Activated CD4-positive, CD25-positive, alpha-beta regulatory T cell treated with anti-CD3 and anti-CD28 coated beads, Interleukin-2, amount 50 U/mL, for 16 hours (primary cell): Measurements from ENCODE around the gene PMAIP1.
"Not testable (repeated sequence)": the region's sequence is repeated elsewhere in the genome, so short reads cannot be mapped to it uniquely, and the experiment has no call there.

Experiments used
- DNase-seq: peaks from one replicate; pipeline ENCODE4 v3.0.0-alpha.2; 2020; ENCODE audit warnings: low read depth, low spot score

PMAIP1 gene

DNA sequence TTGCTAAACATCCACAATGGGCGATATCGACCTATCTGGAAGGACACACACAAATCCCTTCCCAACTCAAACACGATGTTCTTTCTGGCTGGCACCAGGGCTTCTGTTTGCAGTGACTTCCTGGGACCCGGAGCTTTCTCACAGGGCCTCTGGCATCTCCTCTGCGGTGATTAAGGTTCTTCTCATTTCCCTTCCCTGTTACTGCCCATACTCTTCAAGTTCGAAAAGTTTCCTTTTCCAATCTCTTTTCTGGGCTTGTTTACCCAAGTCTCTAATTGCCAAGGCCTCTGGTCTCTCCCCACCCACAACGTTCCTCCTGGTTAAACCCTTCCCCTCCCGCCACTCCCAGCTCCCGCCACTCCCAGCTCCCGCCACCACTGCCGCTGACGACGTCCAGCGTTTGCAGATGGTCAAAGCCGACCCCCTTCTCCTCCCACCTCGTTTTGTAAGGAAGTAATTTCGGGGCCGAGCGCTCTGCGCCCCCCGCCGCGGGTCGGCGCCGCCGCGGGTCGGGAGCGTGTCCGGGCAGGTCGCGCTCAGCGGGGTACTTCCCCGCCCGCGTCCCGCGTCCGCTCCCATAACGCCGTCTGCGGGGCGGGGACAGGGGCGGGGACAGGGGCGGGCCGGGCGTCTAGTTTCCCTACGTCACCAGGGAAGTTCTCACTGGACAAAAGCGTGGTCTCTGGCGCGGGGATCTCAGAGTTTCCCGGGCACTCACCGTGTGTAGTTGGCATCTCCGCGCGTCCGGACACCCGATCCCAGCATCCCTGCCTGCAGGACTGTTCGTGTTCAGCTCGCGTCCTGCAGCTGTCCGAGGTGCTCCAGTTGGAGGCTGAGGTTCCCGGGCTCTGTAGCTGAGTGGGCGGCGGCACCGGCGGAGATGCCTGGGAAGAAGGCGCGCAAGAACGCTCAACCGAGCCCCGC, at the start of gene PMAIP1:
Gene PMAIP1, plus strand, starts transcription at position 699 of the 924 bp plus-strand sequence. Its CDS starts 182 bp downstream, at position 881.
- peak; percentile 73 for DNase-seq

DNA sequence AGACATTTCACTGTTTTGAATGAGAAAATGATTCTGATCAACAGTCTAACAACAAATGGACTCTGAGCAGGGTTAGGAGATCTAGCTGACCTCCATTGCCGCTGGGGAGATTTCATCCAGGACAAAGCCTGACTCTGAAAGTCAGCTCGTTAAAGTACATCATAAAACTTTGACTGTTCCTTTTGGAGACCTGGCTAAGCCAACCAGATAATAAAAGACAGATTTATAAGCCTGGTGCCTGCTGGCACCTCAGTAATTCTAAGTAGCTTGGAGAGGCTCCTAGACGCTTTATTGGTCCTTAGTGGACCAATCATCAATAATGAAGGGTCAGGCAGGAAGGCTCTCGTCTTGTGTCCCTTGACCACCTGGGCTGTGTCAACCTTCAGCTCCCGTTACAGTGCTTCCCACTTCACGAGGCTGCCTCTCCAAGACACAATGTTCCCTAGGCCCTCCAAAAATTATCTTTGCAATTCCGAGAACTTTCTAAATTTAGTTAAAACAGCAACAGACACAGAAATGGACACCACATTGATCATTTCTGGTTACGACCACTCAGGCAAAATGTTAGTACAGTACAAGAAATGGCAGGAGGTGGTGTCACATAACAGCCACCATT, 47.9 kb upstream of the PMAIP1 start:
- DNase-seq: no peak

DNA sequence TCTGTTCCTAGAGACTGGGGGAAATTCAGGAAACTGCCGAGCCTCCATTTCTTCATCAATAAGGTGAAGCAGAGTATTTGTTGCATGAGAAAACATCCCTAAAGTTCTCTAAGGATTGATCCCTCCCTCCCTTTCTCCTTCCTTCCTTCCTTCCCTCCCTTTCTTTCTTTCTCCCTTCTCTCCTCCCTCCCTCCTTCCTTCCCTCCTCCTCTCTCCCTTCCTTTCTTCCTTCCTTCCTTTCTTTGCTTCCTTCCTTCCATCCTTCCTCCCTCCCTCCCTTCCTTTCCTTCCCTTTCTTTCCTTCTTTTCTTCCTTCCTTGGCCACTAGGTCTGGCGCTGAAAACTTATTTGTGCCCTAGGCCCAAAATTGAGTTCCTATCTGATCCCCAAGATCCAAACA, 47.2 kb upstream of the PMAIP1 start:
- DNase-seq: no peak

DNA sequence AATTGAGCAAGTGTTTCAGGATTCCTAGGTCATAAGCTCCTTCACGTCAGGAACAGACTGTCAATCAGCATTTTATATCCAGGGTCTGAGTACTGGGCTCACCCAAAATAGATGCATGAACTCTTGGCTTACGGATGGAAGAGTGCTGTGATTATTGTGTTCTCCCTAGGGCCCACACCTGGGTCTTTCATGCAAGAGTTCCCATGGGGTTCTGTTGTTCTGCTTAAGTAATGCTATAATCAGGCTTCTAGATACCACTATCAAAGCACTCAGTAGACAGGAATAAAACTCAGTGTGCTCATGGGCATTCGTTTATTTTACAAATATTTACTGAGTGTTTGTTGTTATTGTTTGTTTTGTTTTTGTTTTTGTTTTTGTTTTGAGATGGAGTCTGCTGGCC, 46.4 kb upstream of the PMAIP1 start:
- DNase-seq: no peak

DNA sequence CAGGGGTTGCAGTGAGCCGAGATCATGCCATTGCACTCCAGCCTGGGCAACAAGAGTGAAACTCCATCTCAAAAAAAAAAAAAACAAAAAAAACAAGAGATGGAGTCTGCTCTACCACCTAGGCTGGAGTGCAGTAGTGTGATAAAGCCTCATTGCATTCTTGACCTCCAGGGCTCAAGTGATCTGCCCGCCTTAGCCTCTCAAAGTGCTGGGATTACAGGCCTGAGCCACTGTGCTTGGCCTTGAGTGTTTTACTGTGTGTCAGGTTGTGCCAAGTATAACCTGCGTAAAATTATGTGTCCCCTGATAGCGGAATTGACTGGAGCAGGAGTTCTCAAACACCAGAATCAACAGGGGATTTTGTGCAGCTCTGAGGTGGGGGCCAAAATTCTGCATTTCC, 45.8 kb upstream of the PMAIP1 start:
- DNase-seq: not testable (repeated sequence)

DNA sequence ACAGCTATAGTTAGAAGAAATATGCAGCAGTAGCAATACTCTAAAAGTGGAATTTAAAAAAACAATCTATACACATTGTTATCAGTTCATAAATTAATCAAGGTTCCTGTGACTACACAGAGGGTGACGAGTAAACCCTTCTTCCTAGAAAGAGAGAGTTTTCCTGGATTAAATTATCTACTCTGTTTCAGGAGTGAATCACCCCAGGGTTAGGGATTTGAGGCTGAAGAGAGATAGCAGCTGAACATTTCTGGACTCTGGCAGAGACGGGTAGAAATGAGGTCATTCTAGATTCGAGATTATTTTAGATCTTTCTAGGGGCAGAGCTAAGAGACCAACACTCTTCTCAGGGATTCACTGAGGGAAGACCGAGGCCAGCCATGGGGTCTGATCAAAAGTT, 38.8 kb upstream of the PMAIP1 start:
- no peak for DNase-seq

DNA sequence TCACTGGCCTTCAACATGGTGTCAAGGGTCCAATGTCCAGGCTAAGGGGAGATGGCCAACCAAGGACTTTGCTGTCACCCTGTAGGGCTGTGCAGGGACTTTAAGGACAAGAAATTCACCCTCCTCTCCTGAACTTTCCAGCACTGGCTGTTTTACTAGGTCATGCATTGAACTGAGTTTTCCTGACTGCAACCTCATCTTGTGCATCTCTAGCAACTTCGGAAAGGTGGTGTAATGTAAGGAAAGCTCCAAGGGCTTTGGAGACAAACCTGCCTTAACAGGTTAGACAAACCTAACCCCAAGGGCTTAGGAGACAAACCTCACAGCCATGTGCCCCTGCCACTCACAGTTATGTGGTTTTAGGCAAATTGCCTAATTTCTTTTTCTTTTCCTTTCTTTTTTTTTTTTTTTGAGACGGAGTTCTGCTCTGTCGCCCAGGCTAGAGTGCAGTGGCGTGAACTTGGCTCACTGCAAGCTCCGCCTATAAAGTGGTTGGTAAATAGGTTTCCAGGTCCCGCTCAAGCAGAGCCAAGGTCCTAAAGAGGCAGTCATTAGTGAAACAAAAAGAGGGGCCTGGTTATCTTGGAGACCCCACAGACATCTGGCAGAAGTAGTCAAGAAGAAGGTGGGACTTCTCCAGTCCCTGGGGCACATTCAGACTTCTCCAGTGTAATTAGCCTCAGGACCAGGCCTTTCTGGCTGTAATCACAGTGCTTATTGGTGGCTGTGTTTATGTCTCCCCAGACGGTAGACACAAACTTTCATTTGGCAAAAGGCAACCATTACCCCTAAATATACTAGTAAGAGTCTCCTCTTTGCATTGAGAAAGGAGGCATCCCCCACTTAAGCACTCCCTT, 37.6 kb upstream of the PMAIP1 start:
- DNase-seq: no peak

DNA sequence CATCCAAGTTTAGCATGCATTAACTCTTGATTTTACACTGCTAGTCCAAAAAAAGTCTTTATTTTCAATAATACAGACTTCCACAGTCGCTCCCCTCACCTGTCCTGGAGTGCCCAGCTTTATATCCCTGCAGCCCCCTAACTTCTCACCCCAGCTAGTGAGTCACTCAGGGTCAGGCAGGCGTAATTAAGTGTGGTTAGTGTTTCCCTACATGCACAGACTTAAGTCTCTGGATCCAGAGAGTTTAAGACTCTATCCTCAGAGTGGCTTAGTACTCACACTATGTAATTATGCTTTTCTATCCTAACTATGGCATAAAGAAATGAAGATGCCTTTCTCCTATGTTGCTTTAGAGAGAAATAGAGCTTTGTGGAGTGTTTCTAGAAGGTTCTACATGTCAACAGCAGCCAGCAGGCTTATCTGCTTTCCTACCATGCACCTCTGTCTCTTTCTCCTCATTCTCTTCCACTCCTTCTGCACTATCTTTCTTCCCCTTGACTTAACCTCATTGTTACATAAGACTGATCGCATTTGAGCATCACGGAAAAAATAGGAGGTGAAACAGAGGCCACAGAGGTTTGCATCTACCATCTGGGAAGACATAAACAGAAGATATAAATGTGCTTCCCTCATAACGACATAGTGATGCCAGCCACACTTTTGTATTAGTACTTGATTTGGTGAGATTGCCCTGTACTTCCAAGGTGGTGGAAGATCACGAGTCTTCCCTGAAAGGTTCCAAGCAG, 34.4 kb upstream of the PMAIP1 start:
- DNase-seq: no peak

DNA sequence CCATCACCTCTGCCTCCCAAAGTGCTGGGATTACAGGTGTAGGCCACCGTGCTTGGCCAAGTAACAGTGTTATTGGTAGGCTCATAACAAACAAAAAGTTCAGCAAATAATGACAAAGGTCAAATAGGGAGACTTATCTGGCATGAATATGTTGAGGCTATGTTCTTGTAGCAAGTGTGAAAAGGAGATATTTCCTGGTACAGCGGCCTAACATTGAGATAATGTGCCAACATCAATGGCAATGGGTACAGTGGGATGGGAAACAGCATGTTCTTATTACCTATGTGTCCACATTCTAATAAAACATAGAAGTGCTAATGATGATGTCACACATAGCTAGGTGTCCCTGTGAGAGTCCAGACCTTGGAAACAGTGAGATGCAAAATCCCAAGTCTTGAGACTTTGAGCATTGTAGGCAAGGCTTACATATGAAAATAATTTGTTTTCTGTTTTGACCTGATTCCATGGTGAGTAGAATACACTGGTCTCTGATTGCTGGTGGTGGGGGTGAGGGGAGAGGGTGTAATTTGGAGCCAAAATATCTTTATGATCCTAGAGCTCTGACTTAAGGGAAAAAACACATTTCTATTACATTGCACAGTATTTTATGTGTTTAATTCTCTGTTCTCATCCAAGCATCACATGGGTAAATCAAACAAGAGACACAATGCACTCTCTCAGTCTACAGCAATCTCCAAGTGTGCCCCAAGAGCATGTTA, 33.1 kb upstream of the PMAIP1 start:
- no peak for DNase-seq

DNA sequence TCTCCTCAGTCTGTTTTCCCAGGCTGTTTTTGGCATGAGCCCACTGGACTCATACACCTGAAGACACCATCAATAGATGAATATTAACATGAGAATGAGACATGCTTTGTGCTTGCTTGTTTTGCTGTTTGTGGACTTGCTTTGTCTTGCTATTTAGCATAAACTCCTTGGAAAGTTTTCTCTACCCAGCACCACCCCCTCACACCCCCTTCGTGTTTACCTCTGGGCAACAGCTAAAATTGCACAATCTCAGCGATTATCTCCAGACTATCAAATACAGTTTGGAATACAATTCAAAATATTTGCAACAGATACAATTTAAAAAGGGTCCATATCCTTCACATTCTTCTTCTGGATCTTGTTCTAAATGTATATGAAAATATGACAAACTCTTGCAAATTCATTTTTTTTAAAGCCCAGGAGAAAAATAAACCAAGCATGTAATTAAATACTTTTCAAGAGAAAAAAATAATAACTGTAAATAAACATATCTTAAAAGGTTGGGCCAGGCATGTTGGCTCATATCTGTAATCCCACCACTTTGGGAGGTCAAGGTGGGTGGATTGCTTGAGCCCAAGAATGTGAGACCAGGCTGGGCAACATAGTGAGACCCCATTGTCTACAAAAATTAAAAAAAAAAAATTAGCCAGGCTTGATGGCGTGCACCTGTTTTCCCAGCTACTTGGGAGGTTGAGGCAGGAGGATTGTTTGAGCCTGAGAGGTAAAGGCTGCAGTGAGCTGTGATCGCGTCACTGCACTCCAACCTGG, 32.3 kb upstream of the PMAIP1 start:
- DNase-seq: no peak

DNA sequence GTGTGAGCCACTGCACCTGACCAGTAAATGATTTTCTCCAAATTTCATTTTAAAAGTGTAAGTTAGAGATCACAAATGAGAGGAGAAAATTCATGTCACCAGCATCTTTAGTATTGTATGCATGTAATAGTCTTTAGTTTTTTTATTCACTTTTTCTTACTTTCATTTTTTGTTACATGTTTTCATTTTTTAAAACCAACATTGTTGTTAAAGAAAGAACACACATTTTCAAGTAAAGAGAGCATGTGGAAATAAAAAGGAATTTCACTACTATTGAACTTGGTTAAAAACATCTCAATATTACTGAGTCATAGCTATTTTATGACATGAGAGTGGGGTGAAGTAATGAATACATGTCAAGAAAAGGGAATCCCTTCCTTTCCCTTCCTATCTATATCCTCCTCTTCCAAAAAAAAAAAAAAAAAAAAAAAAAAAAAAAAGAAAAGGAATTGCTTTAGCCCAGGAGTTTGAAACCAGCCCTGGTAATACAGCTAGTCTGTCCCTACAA, 29.1 kb upstream of the PMAIP1 start:
- DNase-seq: no peak

DNA sequence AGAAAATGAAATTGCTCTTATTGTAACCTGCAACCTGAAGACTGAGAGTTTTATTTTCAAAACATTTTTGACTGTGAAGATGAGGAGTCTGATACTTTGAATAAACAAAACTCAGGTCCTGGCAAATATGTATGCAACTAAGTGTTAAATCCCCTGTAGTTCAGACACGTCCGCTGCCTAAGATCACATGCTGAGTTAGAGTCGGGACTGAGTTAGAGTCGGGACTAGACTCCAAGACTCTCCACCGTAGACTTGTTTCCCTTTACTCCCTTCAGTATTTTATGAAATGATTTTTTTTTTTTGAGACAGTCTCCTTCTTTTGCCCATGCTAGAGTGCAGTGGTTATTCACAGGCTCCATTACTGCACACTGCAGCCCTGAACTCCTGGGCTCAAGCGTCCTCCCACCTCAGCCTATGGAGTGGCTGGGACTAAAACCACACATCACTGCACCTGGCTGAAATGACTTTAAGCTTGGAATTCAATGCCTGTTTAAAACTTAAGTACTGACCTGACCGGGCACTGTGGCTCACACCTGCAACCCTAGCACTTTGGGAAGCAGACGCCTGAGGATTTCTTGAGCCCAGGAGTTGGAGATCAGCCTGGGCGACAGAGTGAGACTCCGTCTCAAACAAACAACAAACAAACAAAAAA, 28.0 kb upstream of the PMAIP1 start:
- no peak for DNase-seq

DNA sequence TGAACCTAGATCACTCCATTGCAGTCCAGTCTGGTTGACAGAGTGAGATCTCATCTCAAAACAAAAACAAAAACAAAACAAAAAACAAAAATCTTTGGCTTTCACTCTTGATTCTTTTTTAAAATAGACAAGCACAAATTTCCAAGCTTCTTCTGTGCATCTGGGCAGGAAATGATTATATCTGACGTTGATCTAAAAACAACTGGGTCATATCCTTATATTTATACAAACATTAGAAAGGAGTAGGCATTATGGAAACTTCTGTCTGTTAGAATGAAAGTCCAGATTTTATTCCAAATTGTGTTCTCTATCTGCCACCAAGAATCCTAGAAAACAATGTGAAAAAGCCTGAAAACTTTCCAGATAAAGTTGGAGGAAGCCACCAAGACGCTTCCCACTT, 26.2 kb upstream of the PMAIP1 start:
- no peak for DNase-seq

DNA sequence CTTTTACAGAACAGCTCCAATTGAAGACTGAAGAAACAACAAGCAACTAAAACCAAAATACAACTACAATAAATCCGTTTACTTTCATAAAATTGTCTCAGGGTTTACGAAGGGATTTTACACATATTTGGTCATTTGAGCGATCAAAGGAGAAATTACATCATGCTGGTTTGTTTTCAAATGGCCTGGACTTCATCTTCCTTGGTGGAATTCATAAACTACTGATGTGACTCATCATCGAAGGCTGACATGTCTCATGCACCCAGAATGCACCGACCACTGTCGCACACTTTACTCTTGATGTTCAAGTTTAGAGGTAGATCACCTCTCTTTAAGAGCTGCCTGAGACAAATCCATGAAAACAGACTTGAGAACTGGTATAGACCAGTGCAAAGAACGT, 25.6 kb upstream of the PMAIP1 start:
- DNase-seq: no peak

DNA sequence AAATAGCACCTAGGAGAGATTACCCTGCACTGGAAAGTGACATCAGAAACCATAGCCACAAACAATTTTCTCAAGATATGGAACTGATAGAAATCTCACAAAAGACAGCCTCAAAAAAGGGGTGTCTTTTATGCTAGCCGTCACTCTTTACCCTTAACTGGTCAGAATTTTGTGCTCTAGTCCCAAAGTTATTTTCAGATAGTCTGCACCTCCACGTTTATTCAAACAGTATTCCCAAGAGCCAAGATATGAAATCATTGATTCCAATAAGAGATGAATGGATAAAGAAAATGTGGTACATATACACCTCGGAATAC, 23.5 kb upstream of the PMAIP1 start:
- DNase-seq: no peak

DNA sequence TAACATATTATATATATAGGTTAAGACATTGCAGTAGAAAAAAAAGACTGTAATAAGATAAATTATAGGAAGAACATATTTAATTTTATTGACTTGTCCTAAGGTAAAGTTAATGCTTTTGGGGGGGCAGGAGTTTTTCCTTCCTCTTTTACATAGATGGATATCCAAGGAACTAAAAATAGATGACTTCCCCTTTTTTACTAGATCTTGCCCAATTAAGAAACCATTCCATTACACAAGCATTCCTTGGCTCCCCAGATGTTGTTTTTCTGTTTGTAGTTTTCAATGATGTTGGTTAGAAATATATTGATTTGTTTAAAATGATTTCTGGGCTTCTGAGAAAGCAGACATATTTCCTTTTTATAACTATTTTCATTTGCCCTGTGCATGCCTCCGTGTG, 22.4 kb upstream of the PMAIP1 start:
- no peak for DNase-seq

DNA sequence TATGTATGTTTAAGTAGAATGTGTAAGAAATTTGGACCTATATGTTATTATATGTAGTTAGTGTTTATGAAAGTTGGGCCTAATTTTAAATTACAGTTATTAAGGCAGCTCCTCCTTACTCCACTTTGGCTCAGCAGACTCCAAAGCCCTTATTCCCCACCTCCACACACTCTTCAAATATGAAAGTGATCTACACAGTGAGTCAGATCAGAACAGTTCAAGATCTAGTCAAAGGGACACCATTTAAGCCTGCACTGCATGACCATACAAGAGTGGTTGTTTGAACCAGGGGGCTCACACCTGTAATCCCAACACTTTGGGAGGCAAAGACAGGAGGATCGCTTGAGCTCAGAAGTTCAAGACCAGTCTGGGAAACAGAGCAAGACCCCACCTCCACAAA, 21.2 kb upstream of the PMAIP1 start:
- DNase-seq: no peak

DNA sequence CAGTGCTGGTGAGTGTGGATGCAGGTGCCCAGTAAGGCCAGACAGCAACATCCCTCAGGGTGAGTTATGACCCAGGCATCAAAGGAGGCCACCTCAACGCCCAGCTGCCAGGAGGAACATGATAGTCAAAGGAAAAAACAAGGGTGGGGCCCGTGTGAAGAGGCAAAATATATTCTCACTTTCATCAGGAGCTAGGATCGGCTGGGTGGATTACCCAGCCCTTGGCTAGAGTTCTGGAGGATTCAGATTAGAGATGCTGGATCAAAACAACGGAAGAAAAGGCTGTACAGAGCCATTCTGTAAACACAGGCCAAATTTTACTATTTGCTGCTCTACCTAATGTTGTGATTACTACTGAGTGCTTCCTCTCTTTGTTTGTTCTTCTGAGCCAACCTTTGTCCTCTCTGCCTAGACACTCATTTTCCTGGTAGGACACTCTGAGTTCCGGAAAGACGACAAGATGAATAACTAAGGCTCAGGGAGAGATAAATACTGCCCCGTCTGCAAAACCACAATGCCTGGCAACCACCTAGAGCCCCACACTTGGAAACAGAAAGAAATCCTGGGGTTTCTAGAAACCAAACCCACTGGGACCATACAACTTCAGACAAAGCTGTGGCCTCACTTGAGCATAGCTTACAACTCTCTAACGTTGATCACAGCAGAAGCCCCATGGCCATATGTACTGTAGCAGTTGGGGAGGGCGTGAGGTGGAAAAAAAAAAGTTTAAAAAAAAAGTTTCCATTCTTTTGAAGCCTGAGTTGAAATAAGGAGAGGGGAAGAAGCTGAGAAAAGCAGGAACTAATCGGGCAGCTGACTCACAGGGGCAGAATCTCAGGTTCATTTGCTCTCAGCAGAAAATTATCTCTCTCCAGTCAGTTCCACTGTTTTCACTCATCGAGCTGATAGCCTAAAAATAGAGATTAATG, 17.8 kb upstream of the PMAIP1 start:
- no peak for DNase-seq
